ENCODE measurements around the gene PPP6R1.
A peak's percentile ranks its signal among the peaks of the same experiment; 100 is the strongest.
"Not testable (repeated sequence)": the region's sequence is repeated elsewhere in the genome, so short reads cannot be mapped to it uniquely, and the experiment has no call there.

The PPP6R1 gene

DNA sequence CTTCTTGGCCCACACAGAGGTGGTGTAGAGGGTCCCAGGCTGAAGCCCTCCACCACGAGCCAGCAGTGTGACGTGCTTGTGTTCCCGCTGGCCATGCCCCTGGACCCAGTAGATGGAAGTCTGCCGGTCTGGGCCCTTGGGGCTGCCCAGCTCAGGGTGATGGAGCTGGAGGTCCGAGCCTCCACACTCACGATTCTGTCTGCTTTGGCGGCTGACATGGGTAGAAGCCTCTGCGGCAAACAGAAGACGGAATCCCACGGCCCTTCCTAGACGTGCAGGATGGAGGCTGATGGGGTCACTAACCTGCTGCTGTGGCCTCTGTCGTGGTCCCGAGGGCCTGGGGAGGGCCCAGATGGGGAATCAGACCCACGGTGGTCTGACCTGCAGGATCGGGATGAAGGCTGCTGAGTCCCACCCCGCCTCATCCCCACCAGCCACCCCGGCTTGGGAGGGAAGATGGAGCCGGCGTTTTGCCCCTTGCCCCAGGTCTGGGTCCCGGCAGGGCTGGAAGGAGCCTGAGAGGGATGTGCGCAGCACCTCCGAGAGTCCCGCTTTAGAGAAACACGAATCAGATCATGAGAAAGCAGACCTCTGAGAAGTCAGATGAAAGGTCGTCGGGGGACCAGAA, 34.7 kb downstream of the PPP6R1 start:
- no peak for DNase-seq

DNA sequence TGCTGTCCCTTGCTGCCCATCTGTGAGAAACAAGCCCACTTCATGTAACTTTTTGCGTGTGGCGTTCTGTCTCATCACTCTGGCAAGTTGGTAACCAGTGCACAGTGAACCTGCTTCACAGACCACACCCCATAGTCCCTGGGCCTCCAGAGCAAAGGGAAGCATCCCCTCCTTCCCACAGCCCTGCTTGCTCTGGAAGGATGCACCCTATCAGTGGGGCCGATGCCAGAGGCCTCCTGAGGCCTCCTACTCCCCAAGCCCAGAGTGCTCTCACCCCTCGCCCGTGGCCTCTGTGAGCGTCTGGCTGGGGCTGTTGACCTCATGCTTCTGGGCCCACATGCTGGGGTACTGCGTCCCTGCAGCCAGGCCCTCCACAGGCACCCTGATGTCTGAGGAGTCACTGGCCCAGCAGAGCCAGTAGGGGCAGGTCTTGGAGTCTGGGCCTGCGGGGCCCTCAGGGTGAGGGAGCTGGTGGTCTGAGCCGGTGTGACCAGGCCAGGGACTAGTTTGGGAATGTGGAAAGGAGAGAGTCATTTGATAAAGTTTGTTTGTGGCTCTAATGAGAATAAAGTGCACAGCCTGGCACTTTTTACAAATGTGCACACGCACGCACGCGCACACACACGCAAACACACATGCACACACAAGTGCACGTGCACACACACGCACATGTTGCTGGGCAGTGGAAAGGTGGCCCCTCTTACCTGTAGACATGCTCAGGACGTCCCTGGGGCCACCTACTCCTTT, 35.4 kb downstream of the PPP6R1 start:
- no peak for DNase-seq

DNA sequence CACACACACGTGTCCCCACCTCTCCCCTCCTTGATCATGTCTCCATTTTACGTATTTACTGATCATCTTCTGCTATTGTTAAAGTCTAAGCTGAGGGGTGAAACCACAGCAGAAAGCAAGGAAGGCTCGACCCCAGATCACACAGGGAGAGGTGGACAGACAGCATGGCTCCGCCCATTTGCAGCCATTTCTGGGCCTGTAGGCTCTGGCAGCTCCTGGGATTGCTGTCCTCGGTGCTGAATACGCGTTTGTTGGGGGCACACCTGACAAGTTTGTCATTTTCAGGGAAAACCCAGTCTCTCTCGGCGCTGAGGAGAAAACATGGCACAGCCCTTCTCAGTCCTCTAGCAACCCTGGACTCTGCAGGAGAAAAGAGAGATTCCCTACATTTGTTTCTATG, 38.3 kb downstream of the PPP6R1 start:
- no peak for DNase-seq

DNA sequence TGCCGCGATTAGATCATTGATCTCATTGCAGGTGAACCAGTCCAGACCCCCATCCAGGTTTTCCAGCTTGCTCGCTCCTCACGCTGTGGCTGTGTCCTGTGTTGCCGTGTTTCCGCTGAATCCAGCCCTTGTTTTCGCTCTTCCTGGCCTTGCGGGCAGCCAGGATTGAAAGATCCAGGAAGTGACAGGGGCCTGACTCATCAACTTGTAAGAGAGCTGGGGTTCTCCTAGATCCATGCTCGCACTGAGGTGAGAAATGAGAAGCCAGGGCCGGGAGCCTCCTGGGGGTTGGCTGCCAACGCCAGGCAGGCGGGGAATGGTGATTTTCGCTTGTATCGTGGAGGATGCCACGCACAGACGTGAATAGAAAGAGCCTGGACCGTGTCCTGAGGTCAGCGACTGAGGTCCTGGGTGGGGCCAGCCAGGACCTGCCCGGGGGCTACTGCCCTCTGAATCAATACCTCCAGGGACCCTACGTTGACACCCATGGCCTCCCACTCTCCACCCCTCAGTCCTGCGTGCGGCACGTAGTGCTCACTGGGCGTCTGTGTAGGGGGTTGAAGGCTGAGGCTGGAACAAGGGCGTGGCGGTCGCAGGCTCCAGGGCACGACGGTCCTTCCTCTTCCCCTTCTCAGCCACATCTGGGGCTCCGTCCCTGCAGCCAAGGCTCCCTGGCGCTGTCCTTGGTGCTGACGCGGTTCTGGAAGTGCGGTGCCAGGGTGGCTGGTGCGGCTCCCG, 42.2 kb downstream of the PPP6R1 start:
- peak; percentile 66 to 67 for DNase-seq

DNA sequence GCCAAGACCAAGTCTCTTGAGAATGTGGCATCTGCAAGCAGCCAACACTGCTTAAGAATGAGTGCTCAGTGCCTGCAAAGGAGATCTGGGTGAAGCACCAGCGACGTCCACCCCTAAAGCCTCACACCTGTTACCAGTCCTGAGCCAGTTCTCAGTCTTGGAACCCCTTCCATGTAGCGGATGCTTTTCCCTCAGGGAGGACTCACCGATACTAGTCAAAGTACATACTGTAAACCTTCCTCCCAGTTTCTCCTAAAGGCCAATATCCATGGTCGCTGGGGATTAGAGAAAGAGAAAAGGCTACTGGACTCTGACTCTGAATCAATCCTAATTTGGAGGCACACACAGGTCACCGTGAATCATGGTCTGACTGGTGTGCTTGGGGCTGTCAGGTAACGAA, 45.3 kb downstream of the PPP6R1 start:
- no peak for DNase-seq

DNA sequence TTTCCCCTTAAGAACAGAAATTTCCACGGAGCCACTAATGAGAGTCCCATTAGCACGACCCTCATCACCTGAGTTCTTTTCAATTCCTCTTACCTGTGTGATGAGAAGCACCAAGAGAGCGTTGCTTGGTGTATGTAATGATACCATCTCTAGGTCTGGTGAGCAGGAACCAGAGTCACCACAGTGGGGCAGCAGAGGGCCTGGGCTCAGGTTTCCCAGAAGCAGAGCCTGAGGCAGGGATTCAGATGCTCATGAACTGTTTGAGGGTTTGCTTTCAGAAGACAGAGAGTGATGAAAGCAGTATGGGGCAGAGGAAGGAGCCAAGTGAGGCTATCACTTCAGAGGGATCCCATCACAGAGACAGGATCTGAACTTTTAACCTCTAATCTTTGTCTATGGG, 46.4 kb downstream of the PPP6R1 start:
- DNase-seq = no peak

DNA sequence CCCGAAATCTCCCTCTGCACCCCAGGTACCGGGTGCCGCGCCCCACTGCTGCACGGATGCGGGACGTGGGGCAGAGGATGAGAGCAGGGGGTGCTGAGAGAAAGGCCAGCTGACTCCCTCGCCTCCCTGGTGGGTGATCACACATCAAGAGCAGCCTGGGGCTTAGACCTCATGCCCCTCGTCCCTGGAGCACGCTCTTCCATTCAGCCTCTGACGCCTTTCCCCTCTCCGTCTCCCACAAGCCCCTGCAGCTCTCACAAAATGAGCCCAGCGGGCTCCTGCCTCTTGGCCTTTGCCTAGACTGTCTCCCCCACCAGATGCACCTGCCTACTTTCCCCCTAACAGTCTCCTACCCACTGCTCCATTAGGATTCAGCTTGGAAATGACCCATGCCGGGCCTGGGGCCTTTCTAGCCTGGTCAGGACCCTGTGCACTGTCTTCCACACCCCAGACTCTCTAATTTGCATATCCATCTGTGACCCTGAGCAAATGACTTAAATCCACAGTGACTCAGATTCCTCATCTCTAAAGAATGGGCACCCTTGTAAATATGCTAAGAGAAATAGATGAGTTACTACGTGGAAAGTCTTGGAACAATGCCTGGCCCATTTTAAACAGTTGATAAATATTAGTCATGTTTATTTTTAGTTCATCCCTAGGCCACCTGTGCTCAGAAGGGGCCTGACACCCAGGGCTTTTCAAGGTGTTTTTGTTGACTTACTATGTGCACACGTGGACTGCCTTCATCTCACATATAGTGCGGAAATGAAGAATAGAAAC, 48.9 kb downstream of the PPP6R1 start:
- no peak for DNase-seq

DNA sequence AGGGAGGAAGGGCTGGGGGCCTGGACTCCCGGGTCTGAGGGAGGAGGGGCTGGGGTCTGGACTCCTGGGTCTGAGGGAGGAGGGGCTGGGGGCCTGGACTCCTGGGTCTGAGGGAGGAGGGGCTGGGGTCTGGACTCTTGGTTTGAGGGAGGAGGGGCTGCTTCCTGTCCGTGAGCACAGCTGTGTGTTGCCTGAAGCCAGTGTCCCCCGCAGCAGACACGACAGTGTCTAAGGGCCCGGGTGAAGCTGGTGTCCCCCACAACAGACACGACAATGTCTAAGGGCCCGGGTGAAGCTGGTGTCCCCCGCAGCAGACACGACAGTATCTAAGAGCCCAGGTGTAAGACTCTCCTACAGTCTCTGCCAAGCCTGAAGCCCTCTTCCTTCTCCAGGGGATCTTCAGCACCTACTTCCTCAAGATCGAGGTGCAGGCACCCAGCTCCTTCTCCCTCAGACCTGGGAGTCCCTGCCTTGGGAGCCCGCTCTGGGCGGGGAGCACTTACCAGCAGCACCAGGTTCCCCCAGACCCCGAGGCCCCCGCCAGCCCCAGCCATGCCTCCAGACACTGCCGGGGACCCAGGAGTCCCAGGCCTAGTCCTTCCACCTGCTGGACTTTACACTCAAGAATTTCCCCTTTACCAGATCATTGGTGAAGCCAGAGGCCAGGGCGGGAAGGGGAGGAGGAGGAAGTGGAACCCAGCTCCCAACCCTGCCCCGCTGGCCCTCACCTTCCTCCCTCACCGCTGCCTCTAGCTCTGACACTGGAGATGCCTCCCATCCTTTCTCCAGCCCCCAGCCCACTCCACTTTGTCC, 49.7 kb downstream of the PPP6R1 start, which contains the start of gene PTPRH:
Gene PTPRH, minus strand, starts transcription at position 622 of the 813 bp plus-strand sequence. Its CDS starts 68 bp downstream, at position 554.
- DNase-seq = no peak

DNA sequence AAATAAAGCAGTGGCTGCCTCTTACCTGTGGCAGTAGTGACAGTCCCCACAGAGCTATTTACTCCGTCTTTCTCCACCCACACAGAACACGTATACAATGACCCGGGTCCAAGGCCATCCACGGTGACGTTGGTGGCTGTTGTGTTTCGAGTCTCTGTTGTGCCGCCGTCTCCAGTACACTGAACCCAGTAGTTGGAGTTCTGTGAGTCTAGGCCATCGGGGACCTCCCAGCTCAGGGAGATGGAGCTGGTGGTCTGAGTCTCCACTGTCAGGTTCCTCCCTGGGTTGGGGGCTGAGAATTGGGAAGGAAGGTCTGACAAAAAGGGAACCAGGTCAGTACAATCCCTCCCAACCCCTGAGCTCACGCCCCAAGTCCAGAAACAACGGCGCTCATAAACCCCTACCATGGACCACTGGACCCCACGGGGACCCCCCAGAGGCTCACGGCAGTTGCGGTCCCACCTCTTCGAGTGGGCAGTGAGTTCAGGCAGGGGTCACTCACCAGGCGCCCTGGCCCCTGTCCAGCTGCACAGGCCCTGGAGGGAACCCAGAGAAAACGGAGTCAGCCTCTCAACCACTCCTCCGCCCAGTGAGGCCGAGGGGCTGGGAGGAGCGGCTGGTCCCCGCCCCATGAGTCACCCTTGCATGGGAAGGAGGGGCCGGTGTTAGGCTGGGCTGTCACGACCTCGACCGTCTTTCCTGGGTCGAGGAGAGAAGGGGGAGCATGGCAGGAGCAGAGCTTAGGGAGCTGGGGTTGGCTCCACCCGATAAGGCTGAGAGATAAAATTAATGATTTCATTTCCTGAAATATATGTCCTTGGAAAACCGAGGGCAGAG, 51.9 kb downstream of the PPP6R1 start:
- DNase-seq = peak in 1 of 2 experiments; percentile 33

DNA sequence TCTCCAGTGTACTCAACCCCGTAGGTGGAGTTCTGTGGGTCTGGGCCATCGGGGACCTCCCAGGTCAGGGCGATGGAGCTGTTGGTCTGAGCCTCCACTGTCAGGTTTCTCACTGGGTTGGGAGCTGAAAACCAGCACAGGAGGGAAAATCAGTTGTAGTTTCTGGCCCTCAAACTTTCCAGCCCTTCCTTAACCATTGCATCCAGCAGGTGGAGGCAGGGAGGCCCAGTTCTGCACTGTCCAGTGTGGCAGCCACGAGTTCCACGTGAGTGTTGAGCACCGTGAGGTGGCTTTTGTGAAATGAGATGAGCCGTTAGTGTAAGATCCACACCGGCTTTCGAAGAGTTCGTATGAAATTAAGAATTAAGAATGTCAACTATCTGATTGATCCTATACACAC, 56.6 kb downstream of the PPP6R1 start:
- DNase-seq = not testable (repeated sequence)

DNA sequence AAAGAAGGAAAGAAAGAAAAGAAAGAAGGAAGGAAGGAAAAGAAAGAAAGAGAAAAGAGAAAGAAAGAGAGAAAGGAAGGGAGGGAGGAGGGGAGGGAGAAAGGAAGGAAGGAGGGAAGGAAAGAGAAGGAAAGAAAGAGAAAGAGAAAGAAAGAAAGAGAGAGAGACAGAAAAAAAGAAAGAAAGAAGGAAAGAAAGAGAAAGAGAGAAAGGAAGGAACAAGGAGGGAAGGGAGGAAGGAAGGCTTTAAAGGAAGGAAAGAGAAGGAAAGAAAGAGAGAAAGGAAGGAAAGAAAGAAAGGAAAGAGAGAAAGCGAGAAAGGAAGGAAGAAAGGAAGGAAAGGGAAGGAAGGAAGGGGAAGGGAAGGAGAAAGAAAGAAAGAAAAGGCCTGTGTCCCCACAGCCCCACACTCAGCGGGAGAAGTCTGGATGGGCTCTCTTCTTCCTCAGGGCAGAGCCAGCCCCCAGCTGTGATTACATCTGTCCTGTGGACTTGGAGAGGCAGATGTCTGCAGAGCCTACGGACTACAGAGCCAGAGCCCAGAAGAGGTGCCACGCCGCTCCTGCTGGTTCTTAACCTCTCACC, 59.1 kb downstream of the PPP6R1 start:
- no peak for DNase-seq

DNA sequence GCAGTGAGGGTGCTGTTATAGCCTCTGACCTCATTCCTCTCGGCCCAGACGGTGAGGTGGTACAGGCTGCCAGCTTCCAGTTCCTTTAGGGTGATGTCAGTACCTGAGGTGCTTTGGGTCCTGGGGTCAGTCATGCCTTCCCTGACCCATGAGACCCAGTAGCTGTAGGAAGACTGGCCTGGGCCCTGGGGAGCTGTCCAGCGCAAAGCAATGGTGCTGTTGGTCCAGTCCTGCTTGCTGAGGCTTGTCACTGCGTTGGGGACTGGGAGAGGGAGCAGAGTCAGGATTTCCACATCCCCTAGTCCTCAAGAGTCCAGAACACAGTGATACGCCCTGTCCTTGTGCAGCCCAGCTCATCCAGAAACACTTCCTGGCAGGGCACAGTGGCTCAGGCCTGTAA, 60.2 kb downstream of the PPP6R1 start:
- DNase-seq = no peak

DNA sequence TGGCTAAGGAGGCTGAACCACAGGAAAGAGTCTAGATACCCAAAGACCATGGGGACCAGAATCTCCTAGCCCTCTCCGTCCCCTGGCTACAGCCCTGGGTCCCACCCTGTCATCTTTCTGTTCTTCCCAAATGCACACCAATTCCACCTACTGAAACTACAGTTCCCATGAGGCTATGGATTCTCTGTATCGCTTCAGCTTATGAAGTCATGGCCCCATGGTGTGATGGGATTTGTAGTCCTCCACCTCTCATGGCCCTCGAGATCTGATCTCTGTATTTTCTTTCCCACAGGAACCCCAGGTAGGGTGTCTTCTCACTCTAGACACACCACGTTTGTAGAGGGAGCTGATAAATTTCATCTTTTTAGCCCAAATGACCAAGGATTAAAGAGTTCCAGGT, 61.3 kb downstream of the PPP6R1 start:
- DNase-seq = no peak

DNA sequence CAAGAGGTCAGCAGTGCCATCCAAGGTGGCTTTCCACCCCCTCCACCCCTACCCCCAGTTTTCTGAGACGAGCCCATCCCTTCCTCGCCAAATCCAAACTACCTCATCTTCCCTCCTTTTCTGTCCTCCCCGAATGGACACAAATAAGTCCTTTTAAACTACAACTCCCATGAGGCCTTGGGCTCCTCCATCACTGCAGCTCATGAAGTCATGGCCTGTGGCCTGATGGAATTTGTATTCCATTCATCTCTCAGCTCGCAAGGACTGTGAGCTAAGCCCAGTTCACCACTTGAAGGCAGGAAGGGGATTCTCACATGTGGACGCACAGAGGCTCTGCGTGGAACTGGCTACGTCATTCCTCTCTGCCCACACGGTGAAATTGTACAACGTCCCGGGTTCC, 62.0 kb downstream of the PPP6R1 start:
- DNase-seq = no peak

DNA sequence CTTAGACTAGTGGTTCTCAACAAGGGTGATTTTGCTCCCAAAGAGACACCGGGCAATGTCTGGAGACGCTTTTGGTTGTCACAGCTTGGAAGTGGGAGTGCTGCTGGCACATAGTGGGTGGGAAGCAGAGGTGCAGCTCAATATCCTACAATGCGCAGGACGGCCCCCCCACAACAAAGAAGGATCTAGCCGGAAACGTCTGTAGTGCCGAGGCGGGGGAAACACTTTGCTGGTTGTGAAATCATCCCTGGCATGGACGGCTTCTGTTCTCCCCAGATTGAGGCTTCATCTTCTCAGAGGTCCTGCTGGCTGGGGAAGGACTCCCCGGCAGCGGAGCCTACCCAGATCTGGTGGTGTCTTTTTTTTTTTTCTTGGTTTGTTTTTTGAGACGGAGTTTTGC, 65.3 kb downstream of the PPP6R1 start:
- DNase-seq = no peak

DNA sequence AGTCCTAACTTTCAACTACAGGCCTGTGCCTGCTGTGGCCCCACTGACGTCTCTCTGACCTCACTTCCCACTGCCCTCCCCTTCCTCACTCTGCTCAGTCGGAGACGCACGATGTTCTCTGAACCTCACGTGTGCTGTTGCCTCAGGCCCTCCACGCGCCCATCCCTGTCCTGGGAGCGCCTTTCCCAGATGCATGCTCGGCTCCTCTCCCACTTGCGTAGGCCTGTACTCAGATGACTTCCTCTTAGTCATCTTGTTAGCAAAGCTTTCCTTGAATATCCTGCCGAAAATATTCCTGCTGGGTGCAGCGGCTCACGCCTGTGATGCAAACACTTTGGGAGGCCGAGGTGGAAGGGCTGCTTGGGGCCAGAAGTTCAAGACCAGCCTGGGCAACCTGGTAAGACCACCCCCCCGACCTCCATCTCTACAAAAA, 69.4 kb downstream of the PPP6R1 start:
- DNase-seq = no peak

DNA sequence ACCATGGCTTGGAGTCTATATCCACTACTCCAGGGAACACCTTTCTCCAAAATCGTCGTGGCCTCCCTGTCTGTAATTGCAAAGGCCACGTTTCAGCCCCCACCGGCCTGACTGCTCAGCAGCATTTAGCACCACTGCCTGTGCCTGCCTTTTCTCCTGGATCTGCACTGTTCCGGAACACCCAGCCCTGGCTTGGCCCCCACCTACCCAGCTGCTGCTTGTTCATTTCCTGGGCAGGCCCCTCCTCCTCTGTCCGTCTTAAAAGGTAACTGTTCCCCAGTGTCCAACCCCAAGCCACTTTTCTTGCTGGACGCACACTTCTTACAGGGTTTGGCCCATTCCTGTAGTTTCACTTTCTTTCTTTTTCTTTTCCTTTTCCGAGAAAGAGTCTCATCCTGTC, 70.2 kb downstream of the PPP6R1 start:
- no peak for DNase-seq

DNA sequence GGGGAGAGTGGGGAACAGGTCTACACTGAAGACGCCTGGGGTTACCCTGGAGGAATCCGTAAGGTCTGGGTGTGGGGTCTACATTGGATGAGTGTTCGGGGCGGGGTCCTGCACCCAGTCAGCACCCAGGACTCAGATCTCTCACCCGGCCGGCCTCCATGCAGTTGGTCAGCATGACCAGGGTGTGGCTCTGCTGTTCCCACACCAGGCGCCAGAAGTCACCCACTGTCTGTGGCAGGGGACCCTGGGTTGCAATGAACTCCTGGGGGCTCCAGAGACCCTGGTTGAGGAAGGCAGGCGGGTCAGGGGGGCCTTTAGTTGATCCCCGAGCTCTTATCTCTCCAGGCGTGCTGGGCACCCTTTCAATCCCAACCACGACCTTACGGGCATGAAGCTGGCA, 72.7 kb downstream of the PPP6R1 start:
- no peak for DNase-seq

DNA sequence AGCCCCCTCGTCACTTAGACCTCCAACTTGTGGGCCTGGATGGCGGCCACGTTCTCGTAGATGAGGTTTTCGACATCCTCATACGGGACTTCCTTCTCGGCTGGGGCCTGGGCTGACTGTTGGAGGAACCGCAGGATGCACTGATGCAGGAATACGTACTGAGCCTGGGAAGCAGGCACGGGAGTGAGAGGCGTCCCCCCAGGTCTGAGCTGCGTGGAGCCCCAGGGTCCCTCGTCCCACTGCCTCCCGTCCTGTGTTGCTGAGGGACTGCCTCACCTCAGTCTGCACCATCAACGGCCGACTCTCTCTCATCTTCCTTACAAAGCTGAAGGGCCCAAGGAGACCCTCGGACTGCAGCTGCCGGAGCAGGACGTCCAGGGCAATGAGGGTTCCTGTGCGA, 77.1 kb downstream of the PPP6R1 start:
- DNase-seq = no peak

All from AML-193 (cell line).